ENCODE measurements around the gene MZF1.

GRCh38 chr19:58536852-58537798 is 36.0 kb downstream of the MZF1 start:
- TF ChIP-seq POLR2A (IDR thresholded peaks at IDR 0.05) = no peak
- TF ChIP-seq, protein P1, sequence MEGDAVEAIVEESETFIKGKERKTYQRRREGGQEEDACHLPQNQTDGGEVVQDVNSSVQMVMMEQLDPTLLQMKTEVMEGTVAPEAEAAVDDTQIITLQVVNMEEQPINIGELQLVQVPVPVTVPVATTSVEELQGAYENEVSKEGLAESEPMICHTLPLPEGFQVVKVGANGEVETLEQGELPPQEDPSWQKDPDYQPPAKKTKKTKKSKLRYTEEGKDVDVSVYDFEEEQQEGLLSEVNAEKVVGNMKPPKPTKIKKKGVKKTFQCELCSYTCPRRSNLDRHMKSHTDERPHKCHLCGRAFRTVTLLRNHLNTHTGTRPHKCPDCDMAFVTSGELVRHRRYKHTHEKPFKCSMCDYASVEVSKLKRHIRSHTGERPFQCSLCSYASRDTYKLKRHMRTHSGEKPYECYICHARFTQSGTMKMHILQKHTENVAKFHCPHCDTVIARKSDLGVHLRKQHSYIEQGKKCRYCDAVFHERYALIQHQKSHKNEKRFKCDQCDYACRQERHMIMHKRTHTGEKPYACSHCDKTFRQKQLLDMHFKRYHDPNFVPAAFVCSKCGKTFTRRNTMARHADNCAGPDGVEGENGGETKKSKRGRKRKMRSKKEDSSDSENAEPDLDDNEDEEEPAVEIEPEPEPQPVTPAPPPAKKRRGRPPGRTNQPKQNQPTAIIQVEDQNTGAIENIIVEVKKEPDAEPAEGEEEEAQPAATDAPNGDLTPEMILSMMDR (IDR thresholded peaks at IDR 0.05 in 4 of 5, conservative IDR thresholded peaks at IDR 0.05 in 1 of 5) = no peak

All from gastrocnemius medialis (tissue), 4 donors.